ENCODE results near the gene ARHGEF17.

ARHGEF17 gene

DNA sequence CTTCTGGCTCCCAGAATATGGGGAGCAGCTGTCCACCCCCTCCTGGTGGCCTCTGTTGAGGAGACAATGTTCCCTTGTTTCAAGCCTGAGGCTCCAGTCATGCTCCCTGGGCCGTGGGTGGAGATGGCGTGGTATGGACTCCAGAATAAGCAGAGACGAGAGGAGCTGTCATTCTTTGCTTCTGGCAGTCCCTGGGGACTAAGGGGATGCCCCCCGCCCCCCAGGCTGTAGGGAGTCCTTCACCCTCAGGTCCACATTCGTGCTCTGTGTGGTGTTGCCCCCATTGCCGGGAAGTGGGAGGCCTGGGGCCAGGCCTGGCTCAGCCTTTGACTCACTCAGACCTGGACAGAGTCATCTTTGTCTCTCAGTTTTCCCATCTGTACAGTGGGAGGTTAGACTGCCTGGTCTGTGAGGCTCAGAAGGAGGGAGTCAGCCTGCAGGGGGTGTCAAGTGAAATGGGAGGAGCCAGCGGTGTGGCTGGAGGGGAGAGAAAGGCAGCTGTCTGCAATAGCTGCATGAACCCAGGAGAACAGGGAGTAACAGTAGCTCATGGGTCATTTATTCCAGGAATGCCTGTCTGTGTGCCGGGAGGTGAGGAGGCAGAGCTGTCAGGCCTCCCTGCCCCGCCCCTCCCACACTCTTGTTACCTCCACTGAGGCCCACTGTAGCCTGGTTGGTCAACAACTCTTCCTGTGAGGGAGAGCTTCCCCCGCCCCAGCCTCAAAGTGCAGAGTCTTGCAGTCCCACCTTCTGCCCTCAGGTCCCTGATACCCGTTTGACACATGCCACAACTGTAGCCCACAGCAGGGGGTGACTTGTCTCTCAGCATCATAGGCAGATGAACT is 6.3 kb downstream of the ARHGEF17 start:
- DNase-seq (ENCODE audit: low read depth, low spot score), result no peak

DNA sequence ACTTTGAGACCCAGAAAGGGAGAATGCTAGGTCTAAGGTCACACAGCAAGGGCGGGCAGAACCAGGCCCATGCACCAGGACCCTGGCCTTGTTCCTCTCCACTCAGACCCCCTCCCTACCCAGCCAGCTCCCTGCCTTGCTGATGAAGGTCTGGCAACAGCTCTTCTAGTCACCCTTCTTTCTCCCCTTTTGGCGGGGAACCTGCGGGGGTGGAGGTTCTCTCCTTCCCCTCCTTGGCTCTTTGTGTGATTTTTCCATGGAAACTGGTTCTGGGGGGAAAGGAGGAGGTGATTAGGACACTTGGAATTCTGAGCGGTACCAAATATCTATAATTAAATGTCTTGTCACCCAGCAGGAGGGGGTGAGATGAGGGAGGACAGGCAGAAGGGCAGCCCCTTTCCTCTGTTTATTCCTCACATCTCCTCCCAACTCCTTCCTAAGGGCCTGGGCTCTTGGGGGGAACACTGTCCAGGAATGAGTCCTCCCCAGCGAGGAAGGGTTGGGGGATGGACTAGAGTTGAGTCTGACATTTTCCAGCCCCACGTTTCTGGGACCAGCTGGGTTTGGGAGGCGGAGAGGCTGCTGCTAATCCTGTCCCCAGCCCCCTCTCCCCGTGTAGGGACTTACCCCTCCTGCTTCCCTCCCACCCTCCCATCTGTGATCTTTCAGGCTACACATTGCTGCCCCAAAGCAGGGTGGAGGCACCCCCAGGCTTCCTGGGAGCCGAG is 7.4 kb downstream of the ARHGEF17 start:
- no peak for DNase-seq (ENCODE audit: low read depth, low spot score)

DNA sequence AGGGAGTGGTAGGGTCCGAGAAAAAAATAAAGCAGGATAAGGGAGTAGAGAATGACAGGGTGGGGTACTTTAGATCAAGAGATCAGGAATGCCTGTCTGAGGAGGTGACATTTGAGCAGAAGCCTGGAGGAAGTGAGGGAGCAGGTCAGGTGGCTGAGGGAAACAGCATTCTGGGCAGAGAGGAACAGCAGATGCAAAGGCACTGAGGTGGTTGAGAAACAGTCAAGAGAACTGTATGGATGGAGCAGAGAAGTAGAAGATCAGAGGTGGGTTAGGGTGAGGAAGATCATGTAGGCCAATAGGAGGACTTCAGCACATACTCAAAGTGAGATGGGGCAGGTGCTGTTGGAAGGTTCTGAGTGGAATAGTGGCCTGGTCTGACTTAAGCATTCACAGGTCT is 8.3 kb downstream of the ARHGEF17 start:
- no peak for DNase-seq (ENCODE audit: low read depth, low spot score)

DNA sequence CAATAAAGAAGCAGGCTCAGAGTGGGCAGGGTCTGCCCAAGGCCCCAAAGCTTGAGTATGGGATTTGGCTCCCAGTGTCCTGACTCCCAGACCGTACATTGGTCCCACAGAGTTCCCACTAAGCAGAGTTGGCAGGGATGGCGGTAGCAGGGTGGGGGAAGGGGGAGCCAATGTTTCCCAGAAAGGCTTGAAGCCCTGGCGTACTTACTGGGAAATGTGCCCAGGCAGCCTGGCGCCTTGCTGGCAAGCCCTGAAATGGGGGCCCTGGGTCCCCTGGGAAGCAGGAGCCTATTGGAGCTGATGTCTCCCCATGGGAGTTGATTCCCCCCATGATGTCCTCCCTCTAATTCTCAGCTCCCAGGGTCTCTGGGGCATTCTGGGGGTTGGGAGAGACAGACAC is 9.3 kb downstream of the ARHGEF17 start:
- no peak for DNase-seq (ENCODE audit: low read depth, low spot score)

DNA sequence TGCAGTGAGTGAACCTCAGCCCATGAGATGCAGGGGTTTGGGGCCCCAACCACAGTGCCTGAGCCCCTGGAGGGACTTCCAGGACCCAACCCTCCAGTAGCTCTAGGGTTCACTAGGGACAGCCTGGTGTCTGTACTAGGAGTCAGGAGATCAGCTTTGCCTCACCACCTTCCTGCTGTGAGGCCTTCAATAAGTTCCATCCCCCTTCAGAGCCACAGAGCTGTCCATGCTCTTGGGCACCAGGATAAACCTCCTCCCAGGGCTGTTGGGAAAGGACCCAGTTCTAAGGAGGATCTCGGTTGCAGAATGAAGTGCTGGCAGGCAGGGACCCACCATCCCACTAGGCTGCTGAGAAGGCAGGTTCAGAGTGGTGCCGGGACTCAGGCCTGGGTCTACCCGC is 9.7 kb downstream of the ARHGEF17 start:
- DNase-seq (ENCODE audit: low read depth, low spot score), result no peak

DNA sequence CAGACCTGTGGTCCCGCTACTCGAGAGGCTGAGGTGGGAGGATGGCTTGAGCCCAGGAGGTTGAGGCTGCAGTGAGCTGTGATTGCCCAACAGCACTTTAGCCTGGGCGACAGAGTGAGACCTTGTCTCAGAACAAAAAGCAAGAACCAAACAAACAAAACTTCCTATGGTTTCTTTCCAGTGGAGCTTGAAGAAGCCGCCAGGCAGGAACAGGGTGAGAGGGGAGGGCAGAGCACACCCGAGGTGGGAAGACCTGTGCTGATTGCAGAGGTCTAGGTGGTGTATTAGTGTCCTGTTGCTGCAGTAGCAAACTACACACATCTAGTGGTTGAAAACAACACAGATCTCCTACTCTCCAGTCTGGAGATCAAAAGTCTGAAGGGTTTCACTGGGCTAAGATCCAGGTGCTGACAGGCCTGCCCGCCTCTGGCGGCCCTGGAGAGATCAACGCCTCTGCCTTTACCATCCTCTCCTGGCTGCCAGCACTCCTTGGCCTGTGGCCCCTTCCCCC is 10.5 kb downstream of the ARHGEF17 start:
- DNase-seq (ENCODE audit: low read depth, low spot score), result no peak

DNA sequence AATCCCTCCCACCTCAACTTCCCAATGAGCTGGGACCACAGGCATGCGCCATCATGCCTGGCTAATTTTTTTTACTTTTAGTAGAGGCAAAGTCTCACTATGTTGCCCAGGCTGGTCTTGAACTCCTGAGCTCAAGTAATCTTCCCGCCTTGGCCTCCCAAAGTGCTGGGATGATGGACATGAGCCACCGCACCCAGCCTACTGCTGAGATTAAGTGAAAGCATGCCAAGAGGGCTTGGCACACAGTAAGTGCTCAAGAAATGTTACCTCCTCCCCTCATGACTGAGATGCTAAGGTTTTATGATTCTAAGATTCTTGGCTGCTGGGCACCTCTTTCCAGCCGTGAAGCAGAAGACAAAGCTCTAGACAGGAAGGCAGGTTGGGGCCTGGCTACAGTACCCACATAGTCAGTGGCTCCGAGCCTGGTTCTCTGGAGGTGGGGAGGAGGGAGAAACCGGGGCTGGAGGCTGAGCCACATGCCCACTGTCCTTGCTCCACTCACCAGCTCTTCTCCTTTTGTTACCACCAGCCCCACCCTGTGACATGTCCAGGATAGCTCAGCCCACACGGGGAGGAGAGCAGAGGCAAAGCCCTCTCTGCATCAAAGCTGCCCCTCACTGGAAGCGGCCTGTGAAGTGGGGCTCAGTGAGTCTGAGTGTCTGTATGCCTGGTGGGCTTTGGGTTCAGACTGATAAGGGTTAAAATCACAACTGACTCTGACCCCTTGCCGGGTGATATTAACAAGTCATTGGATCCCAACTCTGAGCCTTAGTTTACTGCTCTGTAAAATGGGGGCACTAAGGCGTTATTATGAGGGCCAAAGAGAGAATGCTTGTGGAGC is 12.9 kb downstream of the ARHGEF17 start:
- no peak for DNase-seq (ENCODE audit: low read depth, low spot score)

DNA sequence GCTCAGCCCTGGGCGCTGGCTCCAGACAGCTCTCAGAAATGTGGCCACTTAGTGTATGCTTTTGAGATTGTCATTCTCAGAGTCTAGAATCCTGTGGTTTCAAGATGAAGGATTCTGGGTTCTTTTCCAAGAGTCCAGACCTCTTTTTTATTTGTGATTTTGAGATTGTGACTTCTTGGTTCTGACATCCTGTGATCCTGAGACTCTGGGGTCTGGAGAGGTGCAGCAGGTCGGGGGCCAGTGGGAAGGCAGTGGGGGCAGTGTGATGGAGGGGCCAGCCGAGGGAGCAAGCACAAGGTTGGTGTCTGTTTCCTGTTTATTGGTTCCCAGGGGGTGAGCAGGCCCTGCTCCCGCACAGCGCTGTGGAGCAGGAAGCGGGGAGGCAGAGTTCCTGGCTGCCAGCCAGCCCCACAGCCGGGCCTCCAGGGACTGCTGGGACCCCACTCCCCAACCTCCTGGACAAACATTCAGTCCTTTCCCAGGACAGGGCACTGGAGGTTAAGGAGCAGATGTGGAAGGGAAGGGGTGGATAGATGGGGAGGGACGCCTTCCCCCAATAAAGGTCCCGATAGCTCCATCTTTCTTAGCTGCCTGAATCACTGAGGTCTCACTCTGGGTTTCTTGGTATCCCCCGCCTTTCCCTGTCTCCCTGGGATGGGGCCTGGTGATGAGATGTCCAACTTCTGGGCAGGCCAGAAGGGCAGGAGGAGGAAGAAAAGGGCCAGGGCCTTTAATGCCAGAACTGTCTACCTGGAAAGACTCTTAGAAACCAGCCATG is 13.7 kb downstream of the ARHGEF17 start:
- DNase-seq (ENCODE audit: low read depth, low spot score), result no peak

DNA sequence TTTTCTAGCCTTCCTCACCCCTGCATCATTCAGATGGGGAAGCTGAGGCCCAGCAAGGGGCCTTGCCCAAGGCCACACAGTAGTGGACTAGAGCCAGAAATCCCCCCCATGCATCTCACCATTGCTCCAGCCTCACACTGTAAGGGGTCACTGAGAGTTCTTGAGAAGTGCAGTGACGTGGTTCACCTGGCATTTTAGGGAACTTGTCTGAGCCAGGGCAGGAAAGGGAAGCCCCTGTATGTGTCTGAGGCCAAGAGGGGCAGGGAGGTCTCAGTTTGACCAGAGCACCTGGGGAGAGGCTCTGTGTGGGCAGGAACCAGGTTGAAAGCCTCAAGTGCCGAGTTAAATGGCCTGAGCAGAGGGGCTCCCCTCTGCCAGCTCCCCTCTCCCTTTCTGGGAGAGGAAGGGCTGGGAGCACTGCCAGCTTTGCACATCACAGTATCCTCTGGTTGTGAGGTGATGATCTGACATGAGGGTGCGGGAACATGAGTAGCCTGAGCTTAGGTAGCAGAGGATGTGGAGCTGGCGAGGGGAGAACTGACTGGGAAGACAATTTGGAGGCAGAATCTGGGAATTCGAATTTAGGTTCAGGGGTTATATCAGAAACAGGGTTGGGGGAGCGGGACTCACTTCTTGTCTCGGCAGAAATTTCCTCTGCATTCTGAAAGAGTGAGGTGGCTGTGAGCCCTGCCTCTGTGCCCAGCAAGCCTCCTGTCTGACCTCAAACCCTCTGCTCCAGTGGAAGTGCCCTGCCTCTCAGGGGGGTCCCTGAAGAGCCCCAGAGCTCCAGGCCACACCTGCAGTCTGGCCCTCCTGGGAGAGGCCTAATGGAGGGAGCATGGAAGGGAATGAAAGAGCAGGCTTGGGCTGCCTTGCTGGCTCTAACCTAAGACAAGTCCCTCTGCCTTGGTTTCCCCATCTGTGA is 14.6 kb downstream of the ARHGEF17 start:
- DNase-seq (ENCODE audit: low read depth, low spot score), result no peak

DNA sequence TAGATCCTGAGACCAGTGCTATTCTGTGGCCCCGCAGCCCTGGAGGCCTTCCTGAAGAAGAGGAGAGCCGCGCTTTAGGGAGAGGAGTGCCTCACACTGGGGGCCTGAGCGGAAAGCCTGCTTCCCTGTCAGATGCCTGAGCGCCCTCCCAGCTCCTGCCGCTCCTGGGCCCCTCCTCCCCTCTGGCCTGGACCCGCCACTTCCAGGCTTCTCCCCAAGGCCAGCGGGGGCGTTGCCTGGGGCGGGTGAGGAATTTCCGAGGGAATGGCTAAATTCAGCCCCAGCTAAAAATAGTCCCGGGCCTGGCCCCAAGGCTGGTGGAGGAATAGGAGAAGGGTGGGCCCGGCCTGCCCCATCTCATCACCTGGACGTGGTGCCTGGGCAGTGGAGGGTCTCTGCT is 15.4 kb downstream of the ARHGEF17 start:
- no peak for DNase-seq (ENCODE audit: low read depth, low spot score)

DNA sequence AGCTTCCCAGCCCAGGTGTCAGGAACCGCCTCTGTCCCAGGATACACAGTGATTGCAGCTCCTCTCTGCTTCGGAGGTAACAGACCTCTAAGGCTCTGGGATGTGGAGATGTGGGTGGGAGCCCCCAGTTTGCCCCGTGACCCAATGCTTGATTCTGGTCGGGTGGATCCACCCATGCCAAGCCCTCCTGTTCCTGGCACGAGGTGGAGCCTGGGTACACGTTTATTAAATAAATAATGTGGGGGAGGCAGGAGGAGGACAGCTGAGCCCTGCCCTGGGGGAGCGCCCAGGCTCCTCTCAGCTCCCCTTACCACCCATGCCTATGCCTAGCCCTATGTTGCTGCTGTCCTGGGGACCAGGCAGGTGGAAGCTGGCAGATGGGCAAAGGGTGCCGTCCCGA is 16.0 kb downstream of the ARHGEF17 start:
- DNase-seq (ENCODE audit: low read depth, low spot score), result no peak

DNA sequence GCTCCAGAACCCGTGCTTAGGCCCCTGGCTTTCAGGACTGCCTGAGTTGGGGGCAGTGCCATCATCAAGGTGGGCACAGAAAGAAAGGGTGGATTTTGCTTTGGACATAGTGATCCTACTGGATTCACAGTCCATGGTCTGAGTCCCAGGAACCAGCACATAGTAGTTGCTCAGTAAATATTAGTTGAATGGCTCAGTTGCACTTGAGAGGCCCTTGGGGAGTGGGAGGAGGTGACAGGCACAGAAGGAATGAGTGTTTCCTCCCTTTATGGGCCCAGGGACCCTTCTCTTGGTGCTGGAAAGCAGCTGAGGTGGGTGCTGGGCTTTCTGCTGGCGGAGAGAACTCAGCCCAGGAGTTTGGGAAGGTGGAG is 16.6 kb downstream of the ARHGEF17 start:
- no peak for DNase-seq (ENCODE audit: low read depth, low spot score)

DNA sequence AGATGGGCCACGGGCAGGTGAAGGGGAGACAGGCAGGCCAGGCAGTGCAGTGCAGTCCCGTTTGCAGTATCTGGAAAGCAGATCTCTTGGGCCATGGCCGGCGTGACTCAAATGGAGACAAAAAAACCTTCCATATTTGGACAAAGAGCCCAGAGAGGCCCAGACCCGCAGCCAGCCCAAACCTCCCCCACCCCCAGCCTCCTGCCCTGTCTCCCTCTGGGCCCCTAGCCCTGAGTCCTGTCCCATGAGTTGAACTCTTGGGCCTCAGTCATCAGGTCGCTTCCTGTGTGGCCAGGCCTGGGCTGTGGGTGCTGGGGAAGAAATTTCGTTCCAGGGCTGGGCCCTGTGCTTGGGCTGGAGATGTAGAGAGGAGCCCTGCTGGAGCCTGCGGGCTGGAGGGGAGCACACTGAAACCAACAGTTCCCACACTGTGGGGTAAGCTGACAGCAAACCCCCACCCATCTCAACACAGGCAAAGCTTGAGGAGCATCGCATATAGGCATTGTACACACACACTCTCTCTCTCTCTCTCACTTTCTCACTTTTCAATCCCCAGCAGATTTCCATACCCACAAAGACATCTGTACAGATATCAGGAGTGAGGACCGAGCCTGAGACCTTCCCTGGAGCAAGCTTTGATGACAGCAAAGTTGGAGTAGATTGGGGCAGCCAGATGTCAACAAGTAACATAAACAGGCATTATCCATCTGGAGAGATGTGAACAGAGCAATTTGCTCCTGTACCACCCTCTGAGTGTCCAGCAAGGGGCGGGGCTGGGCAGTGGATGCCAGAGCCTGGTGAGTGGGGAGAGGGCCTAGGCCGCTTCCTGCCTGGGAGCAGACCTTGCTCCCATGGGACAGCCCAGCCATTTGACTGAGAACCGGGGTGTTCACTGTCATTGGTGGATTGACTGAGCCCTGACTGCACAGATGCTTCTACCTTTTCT is 17.2 kb downstream of the ARHGEF17 start:
- no peak for DNase-seq (ENCODE audit: low read depth, low spot score)

DNA sequence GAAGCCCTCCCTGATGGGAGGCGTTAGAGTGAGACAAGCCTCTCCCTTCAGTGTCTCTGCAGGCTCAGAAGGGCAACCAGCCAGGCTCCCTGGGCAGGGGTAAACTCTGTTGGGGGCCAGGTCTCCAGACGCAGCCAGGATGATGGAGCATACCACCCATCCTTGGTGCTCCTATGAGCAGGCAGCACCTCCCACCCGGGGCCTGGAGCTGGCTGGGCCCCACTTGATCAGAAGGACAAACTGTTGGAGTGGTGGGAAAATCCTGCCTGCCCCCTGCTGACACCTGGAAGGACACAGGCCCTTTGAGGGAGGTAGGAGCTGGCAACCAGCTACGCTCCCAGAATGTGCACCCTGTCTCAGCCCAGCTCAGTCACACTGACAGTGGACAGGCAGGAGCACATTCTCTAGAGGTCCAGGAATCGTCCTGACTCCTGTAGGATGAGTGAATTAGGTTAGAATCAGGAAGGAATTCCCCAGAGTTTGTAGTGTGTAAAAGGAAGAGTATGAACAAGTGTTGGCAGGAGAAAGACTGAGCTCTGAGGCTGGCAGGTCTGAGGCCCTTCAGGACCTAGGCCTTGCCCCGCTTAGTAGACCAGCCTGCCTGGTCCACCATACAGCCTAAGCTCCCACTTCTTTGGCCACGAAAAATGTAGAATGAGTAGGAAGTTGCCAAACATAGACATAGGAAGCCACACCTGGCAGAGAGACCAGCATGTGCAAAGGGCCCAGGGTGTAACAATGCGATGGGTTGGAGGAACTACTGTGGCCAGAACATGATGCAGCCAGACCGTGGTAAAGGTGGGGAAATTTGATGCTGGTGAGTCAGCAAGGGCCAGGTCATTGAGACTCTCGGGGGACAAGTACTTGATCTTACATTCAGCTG is 19.1 kb downstream of the ARHGEF17 start:
- DNase-seq (ENCODE audit: low read depth, low spot score), result no peak

DNA sequence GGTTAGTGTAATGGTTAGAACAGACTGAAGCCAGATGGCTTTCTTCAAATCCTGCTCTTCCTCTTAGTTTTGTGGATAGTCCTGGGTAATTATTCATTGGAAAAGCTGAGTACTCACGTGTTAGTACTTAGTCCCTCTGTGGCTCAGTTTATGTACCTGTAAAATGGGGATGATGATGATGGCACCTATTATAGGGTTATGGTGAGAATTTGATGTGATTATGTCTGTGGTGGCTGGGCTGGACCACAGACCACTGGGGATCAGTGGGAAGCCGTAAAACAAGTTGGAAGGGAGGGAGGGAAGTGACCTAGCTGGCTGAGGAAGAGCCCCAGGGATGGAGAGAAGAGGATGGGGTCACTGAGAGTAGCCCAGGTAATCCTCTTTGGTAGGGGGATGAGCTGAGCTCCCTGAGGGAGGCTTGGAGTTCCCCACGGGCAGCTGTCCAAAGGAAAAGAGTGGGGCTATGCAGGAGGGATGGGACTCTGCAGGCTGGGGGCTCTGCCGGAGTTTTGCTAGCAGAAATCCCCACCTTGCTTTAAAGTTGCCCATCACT is 19.8 kb downstream of the ARHGEF17 start:
- DNase-seq (ENCODE audit: low read depth, low spot score), result no peak

DNA sequence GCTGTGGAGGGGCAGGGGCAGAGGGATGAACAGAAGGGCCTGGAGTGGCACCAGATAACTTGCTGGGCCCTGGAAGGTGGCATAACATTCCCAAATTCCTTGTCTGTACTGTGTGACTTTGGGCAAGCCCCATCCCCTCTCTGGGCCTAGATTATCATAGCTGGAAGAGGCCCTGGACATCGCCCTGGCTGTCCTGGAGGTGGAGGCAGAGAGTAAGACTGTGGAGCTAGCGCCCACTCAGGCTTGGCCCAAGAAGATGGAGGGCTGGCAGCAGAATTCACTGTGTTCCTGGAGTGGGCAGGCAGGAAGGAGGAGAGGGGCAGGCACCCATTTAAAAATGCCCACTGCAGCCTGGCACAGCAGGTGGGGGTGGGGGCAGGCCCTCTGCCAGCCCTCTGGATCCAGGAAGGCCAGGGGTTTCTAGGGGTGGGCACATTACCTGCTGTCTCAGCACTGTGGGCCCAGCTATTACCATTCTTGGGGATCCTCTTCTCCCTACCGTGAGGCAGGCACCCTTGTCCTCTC is 22.6 kb downstream of the ARHGEF17 start:
- no peak for DNase-seq (ENCODE audit: low read depth, low spot score)

DNA sequence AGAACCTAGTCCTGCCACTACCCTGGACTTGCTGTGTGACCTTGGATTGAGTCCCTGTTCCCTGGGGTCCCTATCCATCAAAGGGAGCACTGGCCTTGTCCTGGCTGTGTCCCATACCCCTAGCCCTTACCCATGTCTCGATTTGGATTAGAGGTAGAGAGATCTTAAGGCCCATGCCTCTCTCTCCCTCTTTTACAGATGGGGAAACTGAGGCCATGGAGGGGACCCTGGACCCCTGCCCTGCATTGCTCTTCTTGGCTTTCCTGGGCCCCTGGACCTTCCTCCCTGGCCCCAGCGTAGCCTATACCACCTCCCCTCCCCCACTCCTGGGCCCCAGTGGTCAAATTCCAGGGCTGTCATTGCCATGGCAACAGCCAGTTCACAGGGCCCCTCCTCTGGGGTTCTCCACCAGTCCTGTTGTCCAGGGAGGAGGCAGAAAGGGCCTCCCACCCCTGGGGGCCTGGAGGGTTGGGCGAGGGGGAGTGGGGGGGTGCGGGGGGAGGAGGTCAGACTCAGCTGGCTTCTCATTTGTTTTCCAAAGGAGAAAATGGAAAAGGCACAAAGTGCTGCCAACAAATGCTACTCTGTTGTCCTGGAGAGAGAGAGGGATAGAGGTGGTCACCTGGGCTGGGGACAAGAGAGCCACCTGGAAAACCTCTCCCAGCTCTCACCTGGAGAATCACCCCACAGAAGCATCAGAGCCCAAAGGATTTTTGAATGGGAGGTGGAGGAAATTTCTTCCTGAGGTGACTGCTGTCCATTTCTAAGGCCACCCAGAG is 23.3 kb downstream of the ARHGEF17 start:
- DNase-seq (ENCODE audit: low read depth, low spot score), result no peak
